GM23338 (cell line): Measurements from ENCODE around the gene CADPS. TPM values are rescaled to one million over a fixed set of nuclear protein-coding genes. Genes with fewer than 3 reads are reported as not detected.

Experiments used
- ATAC-seq: fragments of 200-7000 bp; cut with Tn5 transposase; 3 replicates; pipeline ENCODE4 v1.9.1; 2020
- DNase-seq: peaks from one replicate; pipeline ENCODE4 v3.0.0-alpha.2; 2015; ENCODE audit warnings: low spot score
- H2AFZ ChIP-seq: fragments of 200-600 bp; sonication (generic); 2 replicates; pipeline ENCODE4 v1.8.0; 2016; ENCODE audit warnings: antibody characterized with exemption, mild to moderate bottlenecking, moderate library complexity
- H3F3A ChIP-seq: fragments of 200-600 bp; sonication (generic); replicated peaks from 2 replicates; pipeline ENCODE4 v1.8.0; 2017; ENCODE audit warnings: antibody characterized with exemption, mixed run types, low read depth
- H3K27ac ChIP-seq: fragments of 200-600 bp; sonication (generic); 2 replicates; pipeline ENCODE4 v1.6.1; 2016; ENCODE audit warnings: low read depth
- H3K27me3 ChIP-seq: fragments of 200-600 bp; sonication (generic); 2 replicates; pipeline ENCODE4 v1.8.0; 2016; ENCODE audit warnings: mild to moderate bottlenecking, mixed run types, moderate library complexity; ENCODE audit not compliant: insufficient read depth
- H3K36me3 ChIP-seq: fragments of 200-600 bp; sonication (generic); 2 replicates; pipeline ENCODE4 v1.8.0; 2016; ENCODE audit warnings: mild to moderate bottlenecking; ENCODE audit not compliant: insufficient read depth
- H3K4me1 ChIP-seq: fragments of 200-600 bp; sonication (generic); 2 replicates; pipeline ENCODE4 v1.8.0; 2016; ENCODE audit warnings: mild to moderate bottlenecking, moderate library complexity; ENCODE audit not compliant: insufficient read depth
- H3K4me2 ChIP-seq: fragments of 200-600 bp; sonication (generic); 2 replicates; pipeline ENCODE4 v1.7.1; 2017; ENCODE audit warnings: mixed run types
- H3K4me3 ChIP-seq: fragments of 200-600 bp; sonication (generic); 2 replicates; pipeline ENCODE4 v1.6.1; 2016; ENCODE audit warnings: mixed run types
- H3K79me2 ChIP-seq: fragments of 200-600 bp; sonication (generic); replicated peaks from 2 replicates; pipeline ENCODE4 v1.8.0; 2017; ENCODE audit warnings: mild to moderate bottlenecking; ENCODE audit not compliant: insufficient read depth
- H3K9me2 ChIP-seq: fragments of 200-600 bp; sonication (generic); 2 replicates; pipeline ENCODE4 v1.8.0; 2017; ENCODE audit not compliant: insufficient read depth
- H4K20me1 ChIP-seq: fragments of 200-600 bp; sonication (generic); replicated peaks from 2 replicates; pipeline ENCODE4 v1.8.0; 2017; ENCODE audit warnings: mild to moderate bottlenecking; ENCODE audit not compliant: insufficient read depth
- H3K27ac Mint-ChIP-seq: 2 replicates; pipeline ENCODE4 v1.8.0; 2020; ENCODE audit warnings: inconsistent platforms, mild to moderate bottlenecking, moderate library complexity, mixed read lengths
- H3K27me3 Mint-ChIP-seq: 3 replicates; pipeline ENCODE4 v1.8.0; 2022; ENCODE audit warnings: low read depth, mild to moderate bottlenecking, moderate library complexity, mixed read lengths, inconsistent platforms; ENCODE audit not compliant: insufficient read depth, poor library complexity
- H3K36me3 Mint-ChIP-seq: 3 replicates; pipeline ENCODE4 v1.8.0; 2021; ENCODE audit warnings: low read depth, mild to moderate bottlenecking, inconsistent platforms, moderate library complexity, mixed read lengths
- H3K4me1 Mint-ChIP-seq: 3 replicates; pipeline ENCODE4 v1.8.0; 2020; ENCODE audit warnings: mild to moderate bottlenecking, inconsistent platforms, mixed read lengths
- H3K4me3 Mint-ChIP-seq: 3 replicates; pipeline ENCODE4 v1.8.0; 2021; ENCODE audit warnings: moderate library complexity, mild to moderate bottlenecking, inconsistent platforms, mixed read lengths
- H3K9me3 Mint-ChIP-seq: 3 replicates; pipeline ENCODE4 v1.8.0; 2020; ENCODE audit warnings: moderate library complexity, mild to moderate bottlenecking, inconsistent platforms, mixed read lengths
- CREB1 ChIP-seq: fragments of 250-450 bp; sonication (Bioruptor Pico); IDR thresholded peaks from 2 replicates; pipeline ENCODE4 v1.5.0; 2020; ENCODE audit warnings: low read depth, mild to moderate bottlenecking, moderate library complexity
- EZH2phosphoT487 ChIP-seq: fragments of 200-600 bp; sonication (generic); IDR thresholded peaks from one replicate; pipeline ENCODE4 v1.8.1; 2018; ENCODE audit warnings: antibody characterized with exemption; ENCODE audit not compliant: unreplicated experiment
- JUNB ChIP-seq: IDR thresholded peaks from one replicate; pipeline ENCODE4 v1.6.1; 2016; ENCODE audit warnings: antibody characterized with exemption; ENCODE audit not compliant: unreplicated experiment
- NANOG ChIP-seq: IDR thresholded peaks from 2 replicates; pipeline ENCODE4 v1.6.1; 2016; ENCODE audit warnings: antibody characterized with exemption, borderline replicate concordance
- ZNF331 ChIP-seq: fragments of 250-450 bp; sonication (Bioruptor Pico); IDR thresholded peaks from 2 replicates; pipeline ENCODE4 v1.5.0; 2020; ENCODE audit warnings: low read depth, mild to moderate bottlenecking, moderate library complexity
- polyA plus RNA-seq: library from polyadenylated mRNA; unstranded; fragments of >200 nt; fragmentation: Nextera tagmentation; extraction: Ambion mirVana; gene quantifications from 2 replicates; pipeline ENCODE4 v1.2.1, GENCODE V29; 2016
- total RNA-seq: library from RNA; depleted of rRNA; stranded (reverse); fragments of >200 nt; shearing (Covaris generic); gene quantifications from 2 replicates; pipeline ENCODE4 v1.2.3, GENCODE V29; 2014
- TF ChIP-seq, protein P1 (sequence below): fragments of 250-450 bp; sonication (Bioruptor Pico); IDR thresholded peaks from 2 replicates; pipeline ENCODE4 v1.5.0; 2020; ENCODE audit warnings: mild to moderate bottlenecking, moderate library complexity

Gene CADPS
- total and polyA plus RNA-seq, 2 experiments from 2014 or later, result 14.7 to 22.0 TPM

- Histone ChIP-seq H2AFZ (no peak overlapping the region), H3K9me2 (no peaks in the 10 kb centered on the region), H3K36me3 (no peaks in the 10 kb centered on the region), H3K27me3 (peaks cover 100% of the 10 kb centered on the region), H3K79me2 (no peaks in the 10 kb centered on the region), H3K27ac (no peak overlapping the region), H3K4me3 (peak overlapping the region; percentile 63), H3K4me2 (peak overlapping the region; percentile 80), H3F3A (peaks cover 23% of the 10 kb centered on the region), H3K4me1 (peaks cover 67% of the 10 kb centered on the region), H4K20me1 (no peaks in the 10 kb centered on the region)
- Mint-ChIP-seq H3K27me3 (peaks cover 94% of the 10 kb centered on the region), H3K36me3 (no peaks in the 10 kb centered on the region), H3K27ac (no peak overlapping the region), H3K4me3 (peak overlapping the region; percentile 74), H3K9me3 (no peaks in the 10 kb centered on the region; the same call in 2 of the 3 replicates), H3K4me1 (peaks cover 64% of the 10 kb centered on the region)
- DNase-seq, result peak; percentile 82
- no peak for TF ChIP-seq ZNF331 (CRISPR knock-in tag)
- TF ChIP-seq JUNB, result no peak
- TF ChIP-seq EZH2phosphoT487, result peak; percentile 36
- no peak for TF ChIP-seq CREB1 (CRISPR knock-in tag)
- TF ChIP-seq, protein P1, sequence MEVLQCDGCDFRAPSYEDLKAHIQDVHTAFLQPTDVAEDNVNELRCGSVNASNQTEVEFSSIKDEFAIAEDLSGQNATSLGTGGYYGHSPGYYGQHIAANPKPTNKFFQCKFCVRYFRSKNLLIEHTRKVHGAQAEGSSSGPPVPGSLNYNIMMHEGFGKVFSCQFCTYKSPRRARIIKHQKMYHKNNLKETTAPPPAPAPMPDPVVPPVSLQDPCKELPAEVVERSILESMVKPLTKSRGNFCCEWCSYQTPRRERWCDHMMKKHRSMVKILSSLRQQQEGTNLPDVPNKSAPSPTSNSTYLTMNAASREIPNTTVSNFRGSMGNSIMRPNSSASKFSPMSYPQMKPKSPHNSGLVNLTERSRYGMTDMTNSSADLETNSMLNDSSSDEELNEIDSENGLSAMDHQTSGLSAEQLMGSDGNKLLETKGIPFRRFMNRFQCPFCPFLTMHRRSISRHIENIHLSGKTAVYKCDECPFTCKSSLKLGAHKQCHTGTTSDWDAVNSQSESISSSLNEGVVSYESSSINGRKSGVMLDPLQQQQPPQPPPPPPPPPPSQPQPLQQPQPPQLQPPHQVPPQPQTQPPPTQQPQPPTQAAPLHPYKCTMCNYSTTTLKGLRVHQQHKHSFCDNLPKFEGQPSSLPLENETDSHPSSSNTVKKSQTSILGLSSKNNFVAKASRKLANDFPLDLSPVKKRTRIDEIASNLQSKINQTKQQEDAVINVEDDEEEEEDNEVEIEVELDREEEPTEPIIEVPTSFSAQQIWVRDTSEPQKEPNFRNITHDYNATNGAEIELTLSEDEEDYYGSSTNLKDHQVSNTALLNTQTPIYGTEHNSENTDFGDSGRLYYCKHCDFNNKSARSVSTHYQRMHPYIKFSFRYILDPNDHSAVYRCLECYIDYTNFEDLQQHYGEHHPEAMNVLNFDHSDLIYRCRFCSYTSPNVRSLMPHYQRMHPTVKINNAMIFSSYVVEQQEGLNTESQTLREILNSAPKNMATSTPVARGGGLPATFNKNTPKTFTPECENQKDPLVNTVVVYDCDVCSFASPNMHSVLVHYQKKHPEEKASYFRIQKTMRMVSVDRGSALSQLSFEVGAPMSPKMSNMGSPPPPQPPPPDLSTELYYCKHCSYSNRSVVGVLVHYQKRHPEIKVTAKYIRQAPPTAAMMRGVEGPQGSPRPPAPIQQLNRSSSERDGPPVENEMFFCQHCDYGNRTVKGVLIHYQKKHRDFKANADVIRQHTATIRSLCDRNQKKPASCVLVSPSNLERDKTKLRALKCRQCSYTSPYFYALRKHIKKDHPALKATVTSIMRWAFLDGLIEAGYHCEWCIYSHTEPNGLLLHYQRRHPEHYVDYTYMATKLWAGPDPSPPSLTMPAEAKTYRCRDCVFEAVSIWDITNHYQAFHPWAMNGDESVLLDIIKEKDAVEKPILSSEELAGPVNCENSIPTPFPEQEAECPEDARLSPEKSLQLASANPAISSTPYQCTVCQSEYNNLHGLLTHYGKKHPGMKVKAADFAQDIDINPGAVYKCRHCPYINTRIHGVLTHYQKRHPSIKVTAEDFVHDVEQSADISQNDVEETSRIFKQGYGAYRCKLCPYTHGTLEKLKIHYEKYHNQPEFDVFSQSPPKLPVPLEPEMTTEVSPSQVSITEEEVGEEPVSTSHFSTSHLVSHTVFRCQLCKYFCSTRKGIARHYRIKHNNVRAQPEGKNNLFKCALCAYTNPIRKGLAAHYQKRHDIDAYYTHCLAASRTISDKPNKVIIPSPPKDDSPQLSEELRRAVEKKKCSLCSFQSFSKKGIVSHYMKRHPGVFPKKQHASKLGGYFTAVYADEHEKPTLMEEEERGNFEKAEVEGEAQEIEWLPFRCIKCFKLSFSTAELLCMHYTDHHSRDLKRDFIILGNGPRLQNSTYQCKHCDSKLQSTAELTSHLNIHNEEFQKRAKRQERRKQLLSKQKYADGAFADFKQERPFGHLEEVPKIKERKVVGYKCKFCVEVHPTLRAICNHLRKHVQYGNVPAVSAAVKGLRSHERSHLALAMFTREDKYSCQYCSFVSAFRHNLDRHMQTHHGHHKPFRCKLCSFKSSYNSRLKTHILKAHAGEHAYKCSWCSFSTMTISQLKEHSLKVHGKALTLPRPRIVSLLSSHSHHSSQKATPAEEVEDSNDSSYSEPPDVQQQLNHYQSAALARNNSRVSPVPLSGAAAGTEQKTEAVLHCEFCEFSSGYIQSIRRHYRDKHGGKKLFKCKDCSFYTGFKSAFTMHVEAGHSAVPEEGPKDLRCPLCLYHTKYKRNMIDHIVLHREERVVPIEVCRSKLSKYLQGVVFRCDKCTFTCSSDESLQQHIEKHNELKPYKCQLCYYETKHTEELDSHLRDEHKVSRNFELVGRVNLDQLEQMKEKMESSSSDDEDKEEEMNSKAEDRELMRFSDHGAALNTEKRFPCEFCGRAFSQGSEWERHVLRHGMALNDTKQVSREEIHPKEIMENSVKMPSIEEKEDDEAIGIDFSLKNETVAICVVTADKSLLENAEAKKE, result no peak
- ATAC-seq, result no peak
Measured at GRCh38 chr3:62367763-62368195, 507.4 kb downstream of the CADPS start.

- H3K27ac ChIP-seq, result no peak overlapping the region
- H4K20me1 ChIP-seq, result no peaks in the 10 kb centered on the region
- no peak overlapping the region for H2AFZ ChIP-seq
- H3F3A ChIP-seq, result peaks cover 23% of the 10 kb centered on the region
- Mint-ChIP-seq H3K36me3 (no peaks in the 10 kb centered on the region), H3K27ac (no peak overlapping the region), H3K4me1 (peaks cover 55% of the 10 kb centered on the region), H3K4me3 (peak overlapping the region; percentile 59), H3K9me3 (no peaks in the 10 kb centered on the region; the same call in 2 of the 3 replicates), H3K27me3 (peaks cover 79% of the 10 kb centered on the region)
- no peaks in the 10 kb centered on the region for H3K79me2 ChIP-seq
- peak overlapping the region; percentile 63 for H3K4me3 ChIP-seq
- peaks cover 92% of the 10 kb centered on the region for H3K27me3 ChIP-seq
- peak overlapping the region; percentile 80 for H3K4me2 ChIP-seq
- H3K36me3 ChIP-seq, result no peaks in the 10 kb centered on the region
- ATAC-seq, result no peak
- no peaks in the 10 kb centered on the region for H3K9me2 ChIP-seq
- peaks cover 57% of the 10 kb centered on the region for H3K4me1 ChIP-seq
- TF ChIP-seq NANOG, result no peak
- no peak for DNase-seq
Measured at GRCh38 chr3:62366126-62366484, 509.1 kb downstream of the CADPS start.
